NT2/D1 (cell line): ENCODE measurements around the gene CYREN.

Source experiments
- DNase-seq: peaks from one replicate; pipeline ENCODE4 v3.0.0-alpha.2; 2011; ENCODE audit warnings: low read depth, low spot score
- H3K27me3 ChIP-seq: 2 replicates; pipeline ENCODE4 v1.6.0; 2011; ENCODE audit warnings: mild to moderate bottlenecking; ENCODE audit not compliant: insufficient read length, insufficient read depth
- H3K36me3 ChIP-seq: 2 replicates; pipeline ENCODE4 v1.6.1; 2011; ENCODE audit warnings: mild to moderate bottlenecking, low read length, mixed read lengths; ENCODE audit not compliant: insufficient read depth, insufficient read length
- H3K4me1 ChIP-seq: 2 replicates; pipeline ENCODE4 v1.5.1; 2011; ENCODE audit not compliant: insufficient read depth, insufficient read length
- H3K4me3 ChIP-seq: 2 replicates; pipeline ENCODE4 v1.5.1; 2011; ENCODE audit warnings: low read depth; ENCODE audit not compliant: insufficient read length
- H3K9ac ChIP-seq: 2 replicates; pipeline ENCODE4 v1.6.0; 2011; ENCODE audit warnings: low read depth; ENCODE audit not compliant: insufficient read length
- H3K9me3 ChIP-seq: 2 replicates; pipeline ENCODE4 v1.5.1; 2011; ENCODE audit warnings: mild to moderate bottlenecking, low read length; ENCODE audit not compliant: insufficient read depth
- SUZ12 ChIP-seq: IDR thresholded peaks from 2 replicates; pipeline ENCODE4 v1.6.1; 2011; ENCODE audit not compliant: insufficient read length, insufficient read depth; ENCODE audit errors: extremely low read depth
- YY1 ChIP-seq: IDR thresholded peaks from 2 replicates; pipeline ENCODE4 v1.6.1; 2011; ENCODE audit not compliant: insufficient read length, insufficient read depth
- ZNF274 ChIP-seq: IDR thresholded peaks from 2 replicates; pipeline ENCODE4 v1.6.1; 2011; ENCODE audit warnings: mild to moderate bottlenecking, low read depth, low read length

The CYREN gene

DNA sequence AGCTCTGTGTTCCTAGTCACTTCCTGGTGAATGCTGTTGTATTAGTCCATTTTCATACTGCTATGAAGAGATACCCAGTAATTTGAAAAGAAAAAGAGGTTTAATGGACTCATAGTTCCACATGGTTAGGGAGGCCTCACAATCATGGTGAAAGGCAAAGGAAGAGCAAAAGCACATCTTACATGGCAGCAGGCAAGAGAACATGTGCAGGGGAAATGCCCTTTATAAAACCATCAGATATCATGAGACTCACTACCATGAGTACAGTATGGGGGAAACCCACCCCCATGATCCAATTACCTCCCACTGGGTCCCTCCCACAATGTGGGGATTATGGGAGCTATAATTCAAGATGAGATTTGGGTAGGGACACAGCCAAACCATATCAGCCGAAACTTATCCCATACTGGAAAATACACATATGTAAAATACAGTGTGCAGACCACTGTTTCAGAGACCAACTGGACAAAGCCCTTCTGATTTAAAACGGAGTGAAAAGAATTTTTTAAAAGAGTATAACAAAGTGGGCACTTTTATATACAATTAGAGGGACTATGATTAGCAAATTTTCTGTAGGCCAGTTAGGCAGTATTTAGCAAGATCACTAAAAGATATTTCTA is 8.0 kb downstream of the CYREN start:
- Histone ChIP-seq H3K27me3 (no peaks in the 10 kb centered on the region), H3K4me1 (no peaks in the 10 kb centered on the region), H3K9ac (no peak overlapping the region), H3K4me3 (no peak overlapping the region), H3K36me3 (peaks cover 38% of the 10 kb centered on the region), H3K9me3 (peaks cover 20% of the 10 kb centered on the region; the same call in 1 of the 2 replicates)
- TF ChIP-seq YY1 (no peak), SUZ12 (no peak), ZNF274 (no peak)
- DNase-seq, result no peak

DNA sequence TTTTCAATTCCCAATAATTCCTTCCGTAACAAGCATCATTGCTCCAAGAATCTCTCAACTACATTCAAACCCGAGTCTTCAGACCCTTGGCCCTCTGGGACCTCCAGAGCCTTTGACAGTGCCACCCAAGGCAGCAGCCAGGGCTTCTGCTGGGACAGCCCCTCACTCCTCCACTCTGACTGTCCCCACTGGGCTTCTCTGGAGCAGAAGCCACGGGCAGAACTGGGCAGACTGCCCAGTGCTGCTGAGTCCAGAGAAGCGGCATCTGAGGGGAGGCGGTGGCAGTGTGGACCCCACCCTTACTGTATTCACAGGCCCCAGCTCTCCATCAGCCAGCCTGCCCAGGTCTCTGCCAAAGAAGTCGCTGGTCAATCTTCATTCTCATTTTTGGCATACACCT is 8.8 kb downstream of the CYREN start:
- Histone ChIP-seq H3K4me1 (no peaks in the 10 kb centered on the region), H3K27me3 (no peaks in the 10 kb centered on the region), H3K9ac (no peak overlapping the region), H3K36me3 (peaks cover 29% of the 10 kb centered on the region), H3K4me3 (no peak overlapping the region), H3K9me3 (peaks cover 24% of the 10 kb centered on the region; the same call in 1 of the 2 replicates)
- DNase-seq, result no peak
- no peak for TF ChIP-seq YY1
- no peak for TF ChIP-seq ZNF274
- no peak for TF ChIP-seq SUZ12

GRCh38 chr7:135160858-135161653 is 9.5 kb downstream of the CYREN start:
- Histone ChIP-seq H3K27me3 (no peaks in the 10 kb centered on the region), H3K9ac (no peak overlapping the region), H3K4me1 (no peaks in the 10 kb centered on the region), H3K4me3 (no peak overlapping the region), H3K36me3 (peaks cover 23% of the 10 kb centered on the region), H3K9me3 (peaks cover 24% of the 10 kb centered on the region; the same call in 1 of the 2 replicates)
- TF ChIP-seq SUZ12 (no peak), ZNF274 (no peak), YY1 (no peak)
- no peak for DNase-seq

DNA sequence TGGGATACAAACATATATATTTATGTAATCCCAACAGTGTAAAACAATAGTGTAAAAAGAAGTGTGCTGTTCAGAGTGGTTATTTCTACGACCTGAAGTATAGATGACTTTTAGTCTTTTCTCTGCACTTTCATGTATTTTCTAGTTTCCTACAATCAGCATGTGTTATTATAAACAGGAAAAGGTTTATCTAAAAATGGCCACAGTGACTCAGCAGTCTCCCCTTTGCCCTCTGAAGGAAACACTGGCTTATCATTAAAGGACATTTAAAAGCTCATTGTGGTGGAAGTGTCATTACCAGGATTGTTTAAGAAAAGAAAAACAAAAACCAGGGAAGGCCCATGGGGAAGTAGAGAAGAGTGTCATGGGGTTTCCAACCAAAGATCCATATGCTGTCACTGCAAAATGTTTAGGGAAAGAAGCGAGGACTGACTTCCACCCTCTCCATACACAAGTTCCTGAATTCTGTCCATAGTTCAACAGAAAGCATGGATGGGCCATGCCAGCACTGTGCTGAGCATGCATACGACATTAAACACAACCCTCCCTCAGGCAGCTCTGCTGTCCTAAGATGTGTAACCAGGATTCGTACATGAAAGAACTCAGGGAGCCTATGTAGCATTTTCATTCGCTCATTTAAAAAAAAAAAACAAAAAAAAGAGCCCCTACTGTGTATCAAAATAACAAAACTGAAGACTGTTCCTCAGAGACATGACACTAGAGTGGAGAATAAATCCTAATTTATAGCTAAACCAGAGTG is 10.2 kb downstream of the CYREN start:
- Histone ChIP-seq H3K9ac (no peak overlapping the region), H3K4me3 (no peak overlapping the region), H3K27me3 (no peaks in the 10 kb centered on the region), H3K9me3 (peaks cover 31% of the 10 kb centered on the region; the same call in 1 of the 2 replicates), H3K4me1 (no peaks in the 10 kb centered on the region), H3K36me3 (peaks cover 16% of the 10 kb centered on the region)
- no peak for DNase-seq
- TF ChIP-seq YY1, result no peak
- no peak for TF ChIP-seq SUZ12
- TF ChIP-seq ZNF274, result no peak

- peaks cover 8% of the 10 kb centered on the region for H3K36me3 ChIP-seq
- TF ChIP-seq SUZ12, result no peak
- TF ChIP-seq ZNF274, result no peak
- TF ChIP-seq YY1, result no peak
- no peak overlapping the region for H3K4me3 ChIP-seq
- DNase-seq, result no peak
- H3K9me3 ChIP-seq, result peaks cover 31% of the 10 kb centered on the region; the same call in 1 of the 2 replicates
- H3K4me1 ChIP-seq, result no peaks in the 10 kb centered on the region
- no peaks in the 10 kb centered on the region for H3K27me3 ChIP-seq
- no peak overlapping the region for H3K9ac ChIP-seq
These were observed 11.0 kb downstream of the CYREN start for GRCh38 chr7:135159359-135160085.

- no peak for DNase-seq
- H3K9ac ChIP-seq, result no peak overlapping the region
- no peak for TF ChIP-seq ZNF274
- TF ChIP-seq YY1, result no peak
- no peak for TF ChIP-seq SUZ12
- H3K4me1 ChIP-seq, result no peaks in the 10 kb centered on the region
- H3K36me3 ChIP-seq, result peaks cover 2% of the 10 kb centered on the region
- no peak overlapping the region for H3K4me3 ChIP-seq
- peaks cover 31% of the 10 kb centered on the region; the same call in 1 of the 2 replicates for H3K9me3 ChIP-seq
- H3K27me3 ChIP-seq, result no peaks in the 10 kb centered on the region
These were observed 11.6 kb downstream of the CYREN start for GRCh38 chr7:135158874-135159273.
